Testis (tissue), 3 donors: ENCODE data around the gene LDHAL6A. TPM values are rescaled to one million over a fixed set of nuclear protein-coding genes. Genes with fewer than 3 reads are reported as not detected.

Experiments
- DNase-seq: peaks from one replicate; pipeline ENCODE4 v3.0.0-alpha.2; 2019
- H3K27ac ChIP-seq, 2 donors: fragments of 200-600 bp; sonication (generic); one replicate each; pipeline ENCODE4 v1.5.1; 2019
- H3K27me3 ChIP-seq: fragments of 200-600 bp; sonication (generic); one replicate; pipeline ENCODE4 v1.5.1; 2019
- H3K36me3 ChIP-seq: fragments of 200-600 bp; sonication (generic); one replicate; pipeline ENCODE4 v1.5.1; 2017; ENCODE audit warnings: low read depth; ENCODE audit errors: missing control alignments
- H3K4me1 ChIP-seq: fragments of 200-600 bp; sonication (generic); one replicate; pipeline ENCODE4 v1.5.1; 2019
- H3K4me3 ChIP-seq, 2 donors: fragments of 200-600 bp; sonication (generic); one replicate each; pipeline ENCODE4 v1.5.1; 2017 to 2019
- H3K9me3 ChIP-seq: fragments of 200-600 bp; sonication (generic); one replicate; pipeline ENCODE4 v1.5.1; 2017
- CTCF ChIP-seq, 3 experiments: fragments of 450-650 bp in 2 of 3; fragments of 200-600 bp in 1 of 3; sonication (generic) in 1 of 3; IDR thresholded peaks; one replicate each; pipeline ENCODE4 v1.5.1; 2016 to 2019; ENCODE audit warnings: antibody characterized with exemption in 3 of 3, mild to moderate bottlenecking in 2 of 3, moderate library complexity in 1 of 3
- POLR2A ChIP-seq: fragments of 450-650 bp; IDR thresholded peaks from one replicate; pipeline ENCODE4 v1.6.1; 2017; ENCODE audit warnings: antibody characterized with exemption, mild to moderate bottlenecking, moderate library complexity
- WGBS, 2 donors: methylation state at CpG; one replicate each; pipeline ENCODE4 v1.1.5; 2018; 5-methylcytosine and 5-hydroxymethylcytosine counted together
- intact Hi-C: fragments of 100-400 bp; cut with DNase I; formaldehyde crosslinking; loops from one replicate; pipeline ENCODE4 v1.15.1; 2023; ENCODE audit warnings: low total_unique reads
- polyA plus RNA-seq: library from polyadenylated mRNA; stranded (reverse); fragments of 350-450 nt; fragmentation: Illumina TruSeq; extraction: RNeasy Lipid Tissue Mini Kit (QIAGEN cat#74804); gene quantifications from one replicate; pipeline ENCODE4 v1.2.3, GENCODE V29; 2014; ENCODE audit warnings: low read depth, low replicate concordance; ENCODE audit not compliant: insufficient read depth
- total RNA-seq, 2 donors: library from RNA; depleted of rRNA; stranded (reverse); fragments of >200 nt; gene quantifications; one replicate each; pipeline ENCODE4 v1.2.3, GENCODE V29; 2016

LDHAL6A gene
- total and polyA plus RNA-seq, 3 donors from 2014 or later = 2.4 to 13.0 (median 4.7) TPM

GRCh38 chr11:18466402-18466801 lies 10.7 kb downstream of the LDHAL6A start:
- DNase-seq = no peak
- H3K9me3 ChIP-seq = no peaks in the 10 kb centered on the region
- WGBS, 2 donors = 66 to 75% methylated on average over 2 of the region's 2 CpGs
- intact Hi-C loops = no loop called here
- H3K27ac ChIP-seq = no peak overlapping the region
- no peaks in the 10 kb centered on the region for H3K36me3 ChIP-seq
- TF ChIP-seq POLR2A (no peak), CTCF (IDR thresholded peaks at IDR 0.05) (no peak)
- no peaks in the 10 kb centered on the region for H3K4me1 ChIP-seq
- no peak overlapping the region for H3K4me3 ChIP-seq
- no peaks in the 10 kb centered on the region for H3K27me3 ChIP-seq

- no peaks in the 10 kb centered on the region for H3K36me3 ChIP-seq
- no peaks in the 10 kb centered on the region for H3K27me3 ChIP-seq
- intact Hi-C loops = no loop called here
- no peaks in the 10 kb centered on the region for H3K9me3 ChIP-seq
- WGBS, 2 donors = 88 to 96% methylated on average over 2 of the region's 2 CpGs
- no peak overlapping the region for H3K27ac ChIP-seq
- no peak for DNase-seq
- H3K4me3 ChIP-seq = no peak overlapping the region
- H3K4me1 ChIP-seq = no peaks in the 10 kb centered on the region
- TF ChIP-seq POLR2A (no peak), CTCF (IDR thresholded peaks at IDR 0.05) (no peak)
These were observed 12.4 kb downstream of the LDHAL6A start for GRCh38 chr11:18468059-18468458.

GRCh38 chr11:18468961-18469360 lies 13.3 kb downstream of the LDHAL6A start:
- H3K9me3 ChIP-seq = no peaks in the 10 kb centered on the region
- 85 to 88% methylated on average over 7 of the region's 7 CpGs for WGBS, 2 donors
- no peak overlapping the region for H3K27ac ChIP-seq
- H3K36me3 ChIP-seq = no peaks in the 10 kb centered on the region
- no peaks in the 10 kb centered on the region for H3K27me3 ChIP-seq
- H3K4me1 ChIP-seq = no peaks in the 10 kb centered on the region
- intact Hi-C loops = no loop called here
- H3K4me3 ChIP-seq = no peak overlapping the region
- no peak for TF ChIP-seq POLR2A
- no peak for TF ChIP-seq CTCF (IDR thresholded peaks at IDR 0.05)
- DNase-seq = no peak

GRCh38 chr11:18471995-18472394 lies 16.3 kb downstream of the LDHAL6A start:
- no peak for DNase-seq
- intact Hi-C loops = no loop called here
- Histone ChIP-seq H3K4me3 (no peak overlapping the region), H3K36me3 (no peaks in the 10 kb centered on the region), H3K9me3 (no peaks in the 10 kb centered on the region), H3K4me1 (no peaks in the 10 kb centered on the region), H3K27me3 (no peaks in the 10 kb centered on the region), H3K27ac (no peak overlapping the region)
- TF ChIP-seq CTCF (IDR thresholded peaks at IDR 0.05) (no peak), POLR2A (no peak)
- 91 to 95% methylated on average over 3 of the region's 3 CpGs for WGBS, 2 donors

GRCh38 chr11:18472587-18472986 lies 16.9 kb downstream of the LDHAL6A start:
- no peak overlapping the region for H3K27ac ChIP-seq
- no peaks in the 10 kb centered on the region for H3K9me3 ChIP-seq

More at GRCh38 chr11:18472587-18472986, 16.9 kb downstream of the LDHAL6A start:
- DNase-seq = no peak
- Histone ChIP-seq H3K36me3 (no peaks in the 10 kb centered on the region), H3K27me3 (no peaks in the 10 kb centered on the region), H3K4me1 (no peaks in the 10 kb centered on the region), H3K4me3 (no peak overlapping the region)
- TF ChIP-seq CTCF (IDR thresholded peaks at IDR 0.05) (no peak), POLR2A (no peak)
- intact Hi-C loops = no loop called here
